Liver (tissue), 9 donors: ENCODE data around the gene YLPM1. TPM values are rescaled to one million over a fixed set of nuclear protein-coding genes. Genes with fewer than 3 reads are reported as not detected.

Source experiments
- DNase-seq: peaks from one replicate; pipeline ENCODE4 v3.0.0-alpha.2; 2017; ENCODE audit warnings: low spot score
- H3K27ac ChIP-seq, 2 donors: one replicate each; pipeline ENCODE4 v1.7.0; 2013; ENCODE audit warnings: inconsistent platforms in 2 of 2, low read length in 2 of 2, control low read depth in 1 of 2, low read depth in 1 of 2, mild to moderate bottlenecking in 1 of 2
- H3K27me3 ChIP-seq, 4 donors: one replicate each; pipeline versions ENCODE4 v1.6.1 to v1.7.0; 2013; ENCODE audit warnings: low read length in 3 of 4, inconsistent platforms in 1 of 4, mild to moderate bottlenecking in 1 of 4, moderate library complexity in 1 of 4; ENCODE audit not compliant: control insufficient read depth in 4 of 4, insufficient read depth in 4 of 4
- H3K36me3 ChIP-seq, 4 donors: one replicate each; pipeline versions ENCODE4 v1.6.1 to v1.7.0; 2013; ENCODE audit warnings: low read length in 3 of 4, mild to moderate bottlenecking in 3 of 4, low read depth in 1 of 4, moderate library complexity in 1 of 4; ENCODE audit not compliant: control insufficient read depth in 4 of 4, insufficient read depth in 3 of 4
- H3K4me1 ChIP-seq, 4 donors: one replicate each; pipeline versions ENCODE4 v1.6.1 to v1.7.0; 2013; ENCODE audit warnings: low read length in 3 of 4, mild to moderate bottlenecking in 3 of 4, moderate library complexity in 1 of 4; ENCODE audit not compliant: control insufficient read depth in 4 of 4, insufficient read depth in 4 of 4
- H3K4me3 ChIP-seq, 3 donors: one replicate each; pipeline versions ENCODE4 v1.6.1 to v1.7.0; 2013; ENCODE audit warnings: low read length in 3 of 3, control low read depth in 1 of 3, low read depth in 1 of 3, mild to moderate bottlenecking in 1 of 3
- H3K9ac ChIP-seq, 2 donors: one replicate each; pipeline ENCODE4 v1.7.0; 2013; ENCODE audit warnings: low read length in 2 of 2, mild to moderate bottlenecking in 2 of 2, moderate library complexity in 2 of 2, control low read depth in 1 of 2, low read depth in 1 of 2
- H3K9me3 ChIP-seq, 4 donors: one replicate each; pipeline versions ENCODE4 v1.6.1 to v1.7.0; 2013; ENCODE audit warnings: low read length in 3 of 4; ENCODE audit not compliant: control insufficient read depth in 4 of 4
- ATF3 ChIP-seq: IDR thresholded peaks from 2 replicates; pipeline ENCODE4 v1.6.1; 2016; ENCODE audit warnings: antibody characterized with exemption
- CTCF ChIP-seq: fragments of 150-350 bp; IDR thresholded peaks from 2 replicates; pipeline ENCODE4 v1.5.1; 2017; ENCODE audit warnings: improper control_type of control experiment, low read depth, low read length; ENCODE audit not compliant: missing input control
- EGR1 ChIP-seq, 2 donors: IDR thresholded peaks; 2 replicates each; pipeline ENCODE4 v1.6.1; 2016 to 2018; ENCODE audit warnings: antibody characterized with exemption in 2 of 2, low read depth in 2 of 2
- FOXA1 ChIP-seq: IDR thresholded peaks from 2 replicates; pipeline ENCODE4 v1.6.1; 2016; ENCODE audit warnings: antibody characterized with exemption
- FOXA2 ChIP-seq: IDR thresholded peaks from 2 replicates; pipeline ENCODE4 v1.6.1; 2016; ENCODE audit warnings: antibody characterized with exemption
- GABPA ChIP-seq, 2 donors: IDR thresholded peaks in 1 of 2; conservative IDR thresholded peaks in 1 of 2; 2 replicates each; pipeline ENCODE4 v1.6.1; 2016; ENCODE audit warnings: antibody characterized with exemption in 2 of 2, mild to moderate bottlenecking in 1 of 2, moderate library complexity in 1 of 2
- HNF4A ChIP-seq, 2 donors: conservative IDR thresholded peaks; 2 replicates each; pipeline ENCODE4 v1.6.1; 2016; ENCODE audit warnings: antibody characterized with exemption in 2 of 2, mild to moderate bottlenecking in 2 of 2
- HNF4G ChIP-seq: IDR thresholded peaks from 2 replicates; pipeline ENCODE4 v1.6.1; 2016; ENCODE audit warnings: antibody characterized with exemption
- JUND ChIP-seq, 2 donors: IDR thresholded peaks; 2 replicates each; pipeline ENCODE4 v1.6.1; 2016; ENCODE audit warnings: antibody characterized with exemption in 2 of 2
- NR2F2 ChIP-seq: IDR thresholded peaks from 2 replicates; pipeline ENCODE4 v1.6.1; 2016; ENCODE audit warnings: antibody characterized with exemption
- RAD21 ChIP-seq, 2 donors: IDR thresholded peaks; 2 replicates each; pipeline ENCODE4 v1.6.1; 2016; ENCODE audit warnings: antibody characterized with exemption in 2 of 2, mild to moderate bottlenecking in 2 of 2
- REST ChIP-seq: IDR thresholded peaks from 2 replicates; pipeline ENCODE4 v1.6.1; 2016; ENCODE audit warnings: antibody characterized with exemption, mild to moderate bottlenecking
- RXRA ChIP-seq, 2 donors: IDR thresholded peaks; 2 replicates each; pipeline ENCODE4 v1.6.1; 2017 to 2018; ENCODE audit warnings: antibody characterized with exemption in 2 of 2, mild to moderate bottlenecking in 1 of 2
- SP1 ChIP-seq: IDR thresholded peaks from 2 replicates; pipeline ENCODE4 v1.6.1; 2018; ENCODE audit warnings: antibody characterized with exemption, mild to moderate bottlenecking
- TAF1 ChIP-seq: conservative IDR thresholded peaks from 2 replicates; pipeline ENCODE4 v1.6.1; 2016; ENCODE audit warnings: antibody characterized with exemption, mild to moderate bottlenecking
- YY1 ChIP-seq: IDR thresholded peaks from 2 replicates; pipeline ENCODE4 v1.6.1; 2016; ENCODE audit warnings: antibody characterized with exemption, mild to moderate bottlenecking
- WGBS: extraction: QIAGEN DNeasy Blood & Tissue Kit; methylation state at CpG from one replicate; pipeline ENCODE4 v1.1.7; 2013; 5-methylcytosine and 5-hydroxymethylcytosine counted together
- polyA plus RNA-seq, 2 donors: library from polyadenylated mRNA; stranded (reverse) in 1 of 2; unstranded in 1 of 2; fragments of 200-250 nt in 1 of 2; fragments of >200 nt in 1 of 2; fragmentation: Nextera tagmentation in 1 of 2; extraction: Ambion mirVana in 1 of 2; gene quantifications; one replicate each; pipeline versions ENCODE4 v1.2.1 to v1.2.3, GENCODE V29; 2013 to 2015
- total RNA-seq, 2 donors: library from RNA; depleted of rRNA; stranded (reverse); fragments of >200 nt; gene quantifications; one replicate each; pipeline ENCODE4 v1.2.3, GENCODE V29; 2014
- TF ChIP-seq, protein P1 (sequence below): IDR thresholded peaks from 2 replicates; pipeline ENCODE4 v1.6.1; 2016; ENCODE audit warnings: antibody characterized with exemption
- TF ChIP-seq, protein P2 (sequence below): IDR thresholded peaks from 2 replicates; pipeline ENCODE4 v1.6.1; 2016; ENCODE audit warnings: antibody characterized with exemption
- donor health status: healthy.
- donor health status: healthy.
- donor health status: healthy.
- donor health status: healthy.
- donor health status: healthy.

Gene YLPM1
- total and polyA plus RNA-seq, 4 donors, result 5.9 to 27.3 (median 13.2) TPM

GRCh38 chr14:74861734-74862090, 98.6 kb downstream of the YLPM1 start (continued):
- no peak for TF ChIP-seq FOXA2
- TF ChIP-seq HNF4G, result no peak
- TF ChIP-seq YY1, result no peak
- no peak for TF ChIP-seq GABPA (IDR thresholded peaks at IDR 0.05 in 1 of 2, conservative IDR thresholded peaks at IDR 0.05 in 1 of 2)
- no peak for TF ChIP-seq JUND (IDR thresholded peaks at IDR 0.05)
- no peak for TF ChIP-seq EGR1 (IDR thresholded peaks at IDR 0.05; ENCODE audit: low read depth in 2 of 2)
- no peak for TF ChIP-seq RXRA (IDR thresholded peaks at IDR 0.05)
- no peak for TF ChIP-seq RAD21 (IDR thresholded peaks at IDR 0.05)

- no peak overlapping the region for H3K9ac ChIP-seq
- no peaks in the 10 kb centered on the region for H3K4me1 ChIP-seq
- WGBS, result 81% methylated on average over 9 of the region's 9 CpGs
- no peak overlapping the region for H3K27ac ChIP-seq
- no peak for TF ChIP-seq GABPA (IDR thresholded peaks at IDR 0.05 in 1 of 2, conservative IDR thresholded peaks at IDR 0.05 in 1 of 2)
- no peak for TF ChIP-seq ATF3
- TF ChIP-seq EGR1 (IDR thresholded peaks at IDR 0.05; ENCODE audit: low read depth in 2 of 2), result no peak
- no peak for TF ChIP-seq TAF1
- no peak for TF ChIP-seq SP1
- TF ChIP-seq HNF4A (conservative IDR thresholded peaks at IDR 0.05), result no peak
- TF ChIP-seq NR2F2, result no peak
- no peak for TF ChIP-seq JUND (IDR thresholded peaks at IDR 0.05)
- TF ChIP-seq, protein P1, sequence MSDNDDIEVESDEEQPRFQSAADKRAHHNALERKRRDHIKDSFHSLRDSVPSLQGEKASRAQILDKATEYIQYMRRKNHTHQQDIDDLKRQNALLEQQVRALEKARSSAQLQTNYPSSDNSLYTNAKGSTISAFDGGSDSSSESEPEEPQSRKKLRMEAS, result no peak
- TF ChIP-seq RAD21 (IDR thresholded peaks at IDR 0.05), result no peak
- no peak for TF ChIP-seq CTCF
- no peaks in the 10 kb centered on the region for H3K36me3 ChIP-seq
- H3K27me3 ChIP-seq, result no peaks in the 10 kb centered on the region
- H3K9me3 ChIP-seq, result no peaks in the 10 kb centered on the region
- no peak for DNase-seq
- H3K4me3 ChIP-seq, result no peak overlapping the region
These were observed 100.2 kb downstream of the YLPM1 start for GRCh38 chr14:74863274-74863673.

GRCh38 chr14:74864198-74864597, 101.1 kb downstream of the YLPM1 start:
- WGBS, result 83% methylated on average over 9 of the region's 9 CpGs
- H3K27ac ChIP-seq, result no peak overlapping the region

More at GRCh38 chr14:74864198-74864597, 101.1 kb downstream of the YLPM1 start:
- no peak for DNase-seq
- TF ChIP-seq HNF4G, result no peak
- TF ChIP-seq REST, result no peak
- no peak for TF ChIP-seq RXRA (IDR thresholded peaks at IDR 0.05)
- no peak for TF ChIP-seq CTCF
- no peak for TF ChIP-seq FOXA1
- no peak for TF ChIP-seq FOXA2
- TF ChIP-seq, protein P2, sequence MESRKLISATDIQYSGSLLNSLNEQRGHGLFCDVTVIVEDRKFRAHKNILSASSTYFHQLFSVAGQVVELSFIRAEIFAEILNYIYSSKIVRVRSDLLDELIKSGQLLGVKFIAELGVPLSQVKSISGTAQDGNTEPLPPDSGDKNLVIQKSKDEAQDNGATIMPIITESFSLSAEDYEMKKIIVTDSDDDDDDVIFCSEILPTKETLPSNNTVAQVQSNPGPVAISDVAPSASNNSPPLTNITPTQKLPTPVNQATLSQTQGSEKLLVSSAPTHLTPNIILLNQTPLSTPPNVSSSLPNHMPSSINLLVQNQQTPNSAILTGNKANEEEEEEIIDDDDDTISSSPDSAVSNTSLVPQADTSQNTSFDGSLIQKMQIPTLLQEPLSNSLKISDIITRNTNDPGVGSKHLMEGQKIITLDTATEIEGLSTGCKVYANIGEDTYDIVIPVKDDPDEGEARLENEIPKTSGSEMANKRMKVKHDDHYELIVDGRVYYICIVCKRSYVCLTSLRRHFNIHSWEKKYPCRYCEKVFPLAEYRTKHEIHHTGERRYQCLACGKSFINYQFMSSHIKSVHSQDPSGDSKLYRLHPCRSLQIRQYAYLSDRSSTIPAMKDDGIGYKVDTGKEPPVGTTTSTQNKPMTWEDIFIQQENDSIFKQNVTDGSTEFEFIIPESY, result no peak
- TF ChIP-seq GABPA (IDR thresholded peaks at IDR 0.05 in 1 of 2, conservative IDR thresholded peaks at IDR 0.05 in 1 of 2), result no peak
- no peak for TF ChIP-seq JUND (IDR thresholded peaks at IDR 0.05)
- no peak for TF ChIP-seq HNF4A (conservative IDR thresholded peaks at IDR 0.05)
- no peak for TF ChIP-seq EGR1 (IDR thresholded peaks at IDR 0.05; ENCODE audit: low read depth in 2 of 2)
- Histone ChIP-seq H3K4me1 (no peaks in the 10 kb centered on the region), H3K27me3 (no peaks in the 10 kb centered on the region), H3K9ac (no peak overlapping the region), H3K9me3 (no peaks in the 10 kb centered on the region), H3K4me3 (no peak overlapping the region), H3K36me3 (no peaks in the 10 kb centered on the region)
